ENCODE data around the gene OR5M10.
A peak's percentile ranks its signal among the peaks of the same experiment; 100 is the strongest.

The OR5M10 gene

DNA sequence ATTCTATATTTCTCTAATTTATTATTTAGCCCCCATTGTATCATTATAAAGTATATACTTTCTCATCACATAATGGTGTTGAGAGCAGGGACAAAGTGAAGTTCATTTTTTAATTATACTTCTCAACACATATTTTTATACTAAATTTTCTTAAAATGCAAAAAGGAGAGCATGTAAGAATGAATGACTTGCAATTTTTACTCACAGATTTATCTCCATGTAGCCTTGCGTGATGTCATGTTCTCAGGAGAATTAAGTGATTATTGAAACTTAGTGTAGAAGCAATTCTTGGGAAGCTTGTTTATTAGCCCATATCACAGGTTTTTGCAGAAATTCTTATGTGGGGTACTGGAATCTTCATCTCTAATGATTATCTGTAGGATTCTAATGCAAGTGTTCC lies 33.8 kb downstream of the OR5M10 start:
- Histone ChIP-seq H2BK120ac (ENCODE audit: low read depth, low read length) (no peak overlapping the region), H3K4me1 (ENCODE audit: control insufficient read depth in 2 of 2, insufficient read depth in 1 of 2, low read depth in 1 of 2, low read length in 2 of 2) (no peaks in the 10 kb centered on the region), H2AK5ac (ENCODE audit: low read depth, low read length) (no peak overlapping the region), H3K36me3 (replicated peaks in 1 of 2; ENCODE audit: control insufficient read depth in 2 of 2, insufficient read depth in 2 of 2, low read length in 2 of 2) (no peaks in the 10 kb centered on the region), H3K18ac (ENCODE audit: low read length) (no peak overlapping the region), H3K4ac (ENCODE audit: low read length) (no peak overlapping the region), H4K8ac (ENCODE audit: low read depth, low read length) (no peak overlapping the region), H4K91ac (ENCODE audit: low read depth, low read length, poor library complexity) (no peak overlapping the region), H3K4me3 (ENCODE audit: low read length in 2 of 2) (no peak overlapping the region), H3K4me2 (ENCODE audit: insufficient read depth, low read length, poor library complexity, severe bottlenecking) (no peak overlapping the region), H3K9me3 (replicated peaks in 1 of 2; ENCODE audit: control insufficient read depth in 2 of 2, insufficient read depth in 1 of 2, low read depth in 1 of 2, low read length in 2 of 2) (no peaks in the 10 kb centered on the region), H3K79me1 (ENCODE audit: low read depth, low read length) (no peaks in the 10 kb centered on the region), H3K14ac (ENCODE audit: low read length) (no peak overlapping the region), H2AFZ (ENCODE audit: low read length) (no peak overlapping the region), H2BK5ac (ENCODE audit: low read length) (no peak overlapping the region), H3K27me3 (ENCODE audit: control insufficient read depth in 3 of 3, insufficient read depth in 3 of 3, low read depth in 1 of 3, low read length in 3 of 3) (no peaks in the 10 kb centered on the region), H3K23ac (ENCODE audit: low read depth, low read length, poor library complexity) (no peak overlapping the region), H2BK15ac (ENCODE audit: low read length) (no peak overlapping the region), H3K9ac (ENCODE audit: low read depth, low read length, poor library complexity) (no peak overlapping the region), H3K27ac (replicated peaks; ENCODE audit: low read length) (no peak overlapping the region), H2BK12ac (ENCODE audit: low read length) (no peak overlapping the region)
- WGBS, 2 donors (ENCODE audit: extremely low coverage in 2 of 2, insufficient read length in 2 of 2, insufficient replicate concordance in 1 of 2), result no CpG with 5 or more reads among the region's 1 CpG
- no peak for DNase-seq (ENCODE audit: low spot score)

DNA sequence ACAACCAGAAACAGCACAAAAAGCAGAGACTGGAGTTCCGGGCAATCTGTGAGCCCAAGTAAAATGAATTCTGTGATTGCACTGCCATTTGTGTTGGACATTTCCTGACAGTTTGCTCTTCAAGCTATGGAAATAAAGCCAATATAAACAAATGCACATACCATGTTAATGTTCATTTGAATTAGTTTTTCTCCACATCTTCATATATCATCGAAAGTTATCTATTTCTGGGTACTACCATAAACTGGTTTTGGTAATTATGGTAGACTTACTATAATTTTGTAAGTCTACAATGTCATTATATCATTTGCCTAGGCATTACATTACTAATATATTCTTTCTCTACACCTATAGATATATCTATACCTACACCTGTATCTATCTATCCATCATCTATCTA lies 34.4 kb downstream of the OR5M10 start, which contains the start of gene OR5M11:
OR5M11 (minus strand) TSS at position 101 of the 400 bp plus-strand sequence; CDS start at position 101, 0 bp downstream.
- no peak within 1 kb of the TSS for H3K4me2 ChIP-seq (ENCODE audit: insufficient read depth, low read length, poor library complexity, severe bottlenecking)
- H3K36me3 ChIP-seq (replicated peaks in 1 of 2; ENCODE audit: control insufficient read depth in 2 of 2, insufficient read depth in 2 of 2, low read length in 2 of 2), result no peaks in the 10 kb centered on the region
- no peak within 1 kb of the TSS for H3K14ac ChIP-seq (ENCODE audit: low read length)
- H2AFZ ChIP-seq (ENCODE audit: low read length), result no peak within 1 kb of the TSS
- H3K27me3 ChIP-seq (ENCODE audit: control insufficient read depth in 3 of 3, insufficient read depth in 3 of 3, low read depth in 1 of 3, low read length in 3 of 3), result no peaks in the 10 kb centered on the region
- no peak for DNase-seq (ENCODE audit: low spot score)
- no peak within 1 kb of the TSS for H3K4me3 ChIP-seq (ENCODE audit: low read length in 2 of 2)
- no peak within 1 kb of the TSS for H3K18ac ChIP-seq (ENCODE audit: low read length)
- H3K23ac ChIP-seq (ENCODE audit: low read depth, low read length, poor library complexity), result no peak within 1 kb of the TSS
- H4K8ac ChIP-seq (ENCODE audit: low read depth, low read length), result peak within 1 kb of the TSS; percentile 56
- H4K91ac ChIP-seq (ENCODE audit: low read depth, low read length, poor library complexity), result no peak within 1 kb of the TSS
- H2BK15ac ChIP-seq (ENCODE audit: low read length), result no peak within 1 kb of the TSS
- no peak within 1 kb of the TSS for H2AK5ac ChIP-seq (ENCODE audit: low read depth, low read length)
- H2BK120ac ChIP-seq (ENCODE audit: low read depth, low read length), result no peak within 1 kb of the TSS
- no peak within 1 kb of the TSS for H3K4ac ChIP-seq (ENCODE audit: low read length)
- no peaks in the 10 kb centered on the region for H3K4me1 ChIP-seq (ENCODE audit: control insufficient read depth in 2 of 2, insufficient read depth in 1 of 2, low read depth in 1 of 2, low read length in 2 of 2)
- no peak within 1 kb of the TSS for H2BK5ac ChIP-seq (ENCODE audit: low read length)
- H2BK12ac ChIP-seq (ENCODE audit: low read length), result no peak within 1 kb of the TSS
- no peak within 1 kb of the TSS for H3K9ac ChIP-seq (ENCODE audit: low read depth, low read length, poor library complexity)
- H3K79me1 ChIP-seq (ENCODE audit: low read depth, low read length), result no peaks in the 10 kb centered on the region
- no CpG with 5 or more reads among the region's 2 CpGs for WGBS, 2 donors (ENCODE audit: extremely low coverage in 2 of 2, insufficient read length in 2 of 2, insufficient replicate concordance in 1 of 2)
- no peak within 1 kb of the TSS for H3K27ac ChIP-seq (replicated peaks; ENCODE audit: low read length)
- no peaks in the 10 kb centered on the region for H3K9me3 ChIP-seq (replicated peaks in 1 of 2; ENCODE audit: control insufficient read depth in 2 of 2, insufficient read depth in 1 of 2, low read depth in 1 of 2, low read length in 2 of 2)

DNA sequence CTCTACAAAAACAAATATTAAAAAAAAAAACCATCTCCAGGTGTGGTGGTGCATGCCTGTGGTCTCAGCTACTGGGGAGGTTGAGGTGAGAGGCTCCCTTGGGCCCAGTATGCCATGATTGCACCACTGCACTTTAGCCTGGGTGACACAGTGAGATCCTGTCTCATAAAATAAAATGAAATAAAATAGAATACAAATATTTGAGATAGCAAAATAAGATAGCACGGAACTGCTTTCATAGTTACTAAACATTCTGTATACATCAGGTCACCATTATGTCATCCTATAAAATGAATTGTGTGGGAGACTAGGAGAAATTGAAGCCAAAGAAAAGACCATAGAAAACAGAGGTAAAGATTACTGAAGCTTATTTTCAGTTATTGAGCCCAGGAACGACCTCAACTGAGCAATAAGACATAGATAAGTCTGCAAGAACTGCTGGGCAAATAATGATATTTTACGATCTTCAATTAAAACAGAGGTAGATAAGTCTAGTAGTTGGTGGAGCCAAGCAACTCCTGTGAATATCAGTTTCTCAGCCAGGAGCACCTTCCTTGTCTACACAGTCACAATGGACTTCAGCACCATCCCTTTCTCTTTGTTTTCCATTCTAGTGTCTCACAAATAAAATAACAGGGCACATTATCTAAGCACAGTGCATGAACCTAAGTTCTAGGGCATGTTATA lies 44.3 kb downstream of the OR5M10 start:
- Histone ChIP-seq H3K27ac (replicated peaks; ENCODE audit: low read length) (no peak overlapping the region), H2AFZ (ENCODE audit: low read length) (no peak overlapping the region), H3K27me3 (ENCODE audit: control insufficient read depth in 3 of 3, insufficient read depth in 3 of 3, low read depth in 1 of 3, low read length in 3 of 3) (no peaks in the 10 kb centered on the region), H2AK5ac (ENCODE audit: low read depth, low read length) (no peak overlapping the region), H3K4me1 (ENCODE audit: control insufficient read depth in 2 of 2, insufficient read depth in 1 of 2, low read depth in 1 of 2, low read length in 2 of 2) (no peaks in the 10 kb centered on the region), H3K23ac (ENCODE audit: low read depth, low read length, poor library complexity) (no peak overlapping the region), H3K36me3 (replicated peaks in 1 of 2; ENCODE audit: control insufficient read depth in 2 of 2, insufficient read depth in 2 of 2, low read length in 2 of 2) (no peaks in the 10 kb centered on the region), H2BK12ac (ENCODE audit: low read length) (no peak overlapping the region), H3K18ac (ENCODE audit: low read length) (no peak overlapping the region), H3K9ac (ENCODE audit: low read depth, low read length, poor library complexity) (no peak overlapping the region), H3K14ac (ENCODE audit: low read length) (no peak overlapping the region), H4K91ac (ENCODE audit: low read depth, low read length, poor library complexity) (no peak overlapping the region), H3K9me3 (replicated peaks in 1 of 2; ENCODE audit: control insufficient read depth in 2 of 2, insufficient read depth in 1 of 2, low read depth in 1 of 2, low read length in 2 of 2) (no peaks in the 10 kb centered on the region), H3K4ac (ENCODE audit: low read length) (no peak overlapping the region), H2BK5ac (ENCODE audit: low read length) (no peak overlapping the region), H3K4me2 (ENCODE audit: insufficient read depth, low read length, poor library complexity, severe bottlenecking) (no peak overlapping the region), H2BK15ac (ENCODE audit: low read length) (no peak overlapping the region), H3K79me1 (ENCODE audit: low read depth, low read length) (no peaks in the 10 kb centered on the region), H3K4me3 (ENCODE audit: low read length in 2 of 2) (no peak overlapping the region), H2BK120ac (ENCODE audit: low read depth, low read length) (no peak overlapping the region), H4K8ac (ENCODE audit: low read depth, low read length) (no peak overlapping the region)
- no peak for DNase-seq (ENCODE audit: low spot score)
- WGBS, 2 donors (ENCODE audit: extremely low coverage in 2 of 2, insufficient read length in 2 of 2, insufficient replicate concordance in 1 of 2), result no CpG with 5 or more reads among the region's 3 CpGs

DNA sequence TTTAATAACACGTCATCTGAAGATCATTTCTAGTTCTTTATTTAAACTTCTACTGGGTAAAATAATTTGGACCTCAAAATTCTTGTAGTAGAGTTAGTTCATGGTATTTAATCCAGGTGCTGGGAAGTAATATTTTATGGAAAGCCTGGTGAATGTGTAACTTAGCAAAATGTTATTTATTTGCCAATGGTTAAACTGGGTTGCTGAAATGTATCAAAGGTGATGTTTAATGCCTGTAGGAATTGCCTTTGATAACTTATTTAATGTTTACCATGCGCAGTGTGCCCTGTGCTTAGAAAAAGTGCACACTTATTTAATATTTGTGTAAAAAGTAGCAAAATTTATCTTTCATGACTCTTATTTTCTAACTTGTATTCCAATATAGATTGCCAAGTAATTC lies 45.7 kb downstream of the OR5M10 start:
- Histone ChIP-seq H3K9me3 (replicated peaks in 1 of 2; ENCODE audit: control insufficient read depth in 2 of 2, insufficient read depth in 1 of 2, low read depth in 1 of 2, low read length in 2 of 2) (no peaks in the 10 kb centered on the region), H3K4me3 (ENCODE audit: low read length in 2 of 2) (no peak overlapping the region), H3K4me2 (ENCODE audit: insufficient read depth, low read length, poor library complexity, severe bottlenecking) (no peak overlapping the region), H3K4ac (ENCODE audit: low read length) (no peak overlapping the region), H2BK15ac (ENCODE audit: low read length) (no peak overlapping the region), H3K9ac (ENCODE audit: low read depth, low read length, poor library complexity) (no peak overlapping the region), H3K27ac (replicated peaks; ENCODE audit: low read length) (no peak overlapping the region), H3K79me1 (ENCODE audit: low read depth, low read length) (no peaks in the 10 kb centered on the region), H3K27me3 (ENCODE audit: control insufficient read depth in 3 of 3, insufficient read depth in 3 of 3, low read depth in 1 of 3, low read length in 3 of 3) (no peaks in the 10 kb centered on the region), H3K4me1 (ENCODE audit: control insufficient read depth in 2 of 2, insufficient read depth in 1 of 2, low read depth in 1 of 2, low read length in 2 of 2) (no peaks in the 10 kb centered on the region), H4K91ac (ENCODE audit: low read depth, low read length, poor library complexity) (no peak overlapping the region), H4K8ac (ENCODE audit: low read depth, low read length) (no peak overlapping the region), H2AFZ (ENCODE audit: low read length) (no peak overlapping the region), H3K23ac (ENCODE audit: low read depth, low read length, poor library complexity) (no peak overlapping the region), H2BK120ac (ENCODE audit: low read depth, low read length) (no peak overlapping the region), H3K36me3 (replicated peaks in 1 of 2; ENCODE audit: control insufficient read depth in 2 of 2, insufficient read depth in 2 of 2, low read length in 2 of 2) (no peaks in the 10 kb centered on the region), H3K14ac (ENCODE audit: low read length) (no peak overlapping the region), H2BK5ac (ENCODE audit: low read length) (no peak overlapping the region), H2AK5ac (ENCODE audit: low read depth, low read length) (no peak overlapping the region), H2BK12ac (ENCODE audit: low read length) (no peak overlapping the region), H3K18ac (ENCODE audit: low read length) (no peak overlapping the region)
- WGBS, 2 donors (ENCODE audit: extremely low coverage in 2 of 2, insufficient read length in 2 of 2, insufficient replicate concordance in 1 of 2), result no CpG with 5 or more reads among the region's 2 CpGs
- no peak for DNase-seq (ENCODE audit: low spot score)

All from neuronal stem cell (in vitro differentiated cells).